Right hindlimb (tissue), 1 donor: ENCODE measurements around the gene KLRD1.
A peak's percentile ranks its signal among the peaks of the same experiment; 100 is the strongest.
"Not testable (repeated sequence)": the region's sequence is repeated elsewhere in the genome, so short reads cannot be mapped to it uniquely, and the experiment has no call there.

Experiments used
- DNase-seq: peaks from one replicate; pipeline ENCODE4 v3.0.0-alpha.2; 2018

The KLRD1 gene

DNA sequence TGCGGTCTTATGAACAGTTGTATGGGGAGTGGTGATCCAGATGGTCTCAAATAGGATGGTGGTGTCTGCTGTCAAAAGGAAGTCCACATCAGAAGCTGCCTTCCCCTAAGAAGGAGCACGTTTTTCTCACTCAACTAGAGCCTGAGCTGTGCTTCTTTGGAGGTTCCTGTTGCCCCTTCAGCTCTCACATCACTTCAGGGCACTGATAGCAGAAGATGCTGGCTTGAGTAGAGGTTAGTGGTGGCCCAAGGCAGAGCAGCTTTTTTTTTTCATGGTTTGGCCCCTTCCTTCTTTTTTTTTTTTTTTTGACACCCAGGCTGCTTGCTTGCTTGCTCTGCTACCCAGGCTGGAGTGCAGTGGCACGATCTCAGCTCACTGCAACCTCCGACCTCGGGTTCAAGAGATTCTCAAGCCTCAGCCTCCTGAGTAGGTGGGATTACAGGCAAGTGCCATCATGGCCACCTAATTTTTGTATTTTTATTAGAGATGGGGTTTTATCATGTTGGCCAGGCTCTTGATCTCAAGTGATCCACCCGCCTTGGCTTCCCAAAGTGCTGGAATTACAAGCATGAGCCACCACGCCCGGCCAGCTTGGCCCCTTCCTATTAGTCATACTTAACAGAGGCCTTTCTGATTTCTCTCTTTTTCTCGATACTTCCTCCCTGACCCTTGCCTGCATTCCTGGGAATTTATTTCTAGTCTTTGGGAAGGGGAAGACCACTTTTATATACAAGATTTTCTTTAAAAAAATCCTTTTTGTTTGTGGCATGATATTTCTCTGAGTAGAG lies 31.6 kb downstream of the KLRD1 start:
- DNase-seq = no peak

DNA sequence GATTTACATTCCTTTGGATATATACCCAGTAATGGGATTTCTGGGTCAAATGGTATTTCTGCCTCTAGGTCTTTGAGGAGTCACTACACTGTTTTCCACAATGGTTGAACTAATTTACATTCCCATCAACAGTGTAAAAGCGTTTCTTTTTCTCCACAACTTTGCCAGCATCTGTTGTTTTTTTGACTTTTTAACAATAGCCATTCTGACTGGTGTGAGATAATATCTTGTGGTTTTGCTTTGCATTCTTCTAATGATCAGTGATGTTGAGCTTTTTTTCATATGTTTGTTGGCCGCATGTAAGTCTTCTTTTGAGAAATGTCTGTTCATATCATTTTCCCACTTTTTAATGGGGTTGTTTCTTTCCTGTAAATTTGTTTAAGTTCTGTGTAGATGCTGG lies 33.3 kb downstream of the KLRD1 start:
- DNase-seq = not testable (repeated sequence)

- DNase-seq = no peak
These were observed 34.3 kb downstream of the KLRD1 start for GRCh38 chr12:10341892-10342509.

DNA sequence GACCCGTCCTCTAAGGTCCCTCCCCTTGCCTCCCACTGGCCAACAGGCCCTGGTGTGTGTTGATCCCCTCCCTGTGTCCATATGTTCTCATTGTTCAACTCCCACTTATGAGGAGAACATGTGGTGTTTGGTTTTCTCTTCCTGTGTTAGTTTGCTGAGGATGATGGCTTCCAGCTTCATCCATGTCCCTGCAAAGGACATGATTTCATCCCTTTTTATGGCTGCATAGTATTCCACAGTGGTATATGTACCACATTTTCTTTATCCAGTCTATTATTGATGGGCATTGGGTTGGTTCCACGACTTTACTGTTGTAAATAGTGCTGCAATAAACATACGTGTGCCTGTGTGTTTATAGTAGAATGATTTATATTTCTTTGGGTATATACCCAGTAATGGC lies 43.8 kb downstream of the KLRD1 start:
- DNase-seq = not testable (repeated sequence)

DNA sequence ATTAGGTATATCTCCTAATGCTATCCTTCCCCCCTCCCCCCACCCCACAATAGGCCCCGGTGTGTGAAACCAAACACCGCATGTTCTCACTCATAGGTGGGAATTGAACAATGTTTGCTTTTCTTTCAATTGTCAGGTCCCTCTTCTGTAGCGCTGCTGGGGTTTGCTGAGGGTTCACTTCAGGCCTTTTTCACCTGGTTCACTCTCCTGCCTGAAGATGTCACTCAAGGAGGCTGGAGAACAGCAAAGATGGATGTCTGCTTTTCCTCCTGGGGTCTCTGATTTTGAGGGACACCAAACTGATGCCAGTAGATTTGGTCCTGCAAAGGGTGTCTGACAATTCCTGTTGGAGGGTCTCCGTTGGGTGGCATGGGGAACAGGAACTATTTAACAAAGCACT lies 46.4 kb downstream of the KLRD1 start:
- DNase-seq = no peak

DNA sequence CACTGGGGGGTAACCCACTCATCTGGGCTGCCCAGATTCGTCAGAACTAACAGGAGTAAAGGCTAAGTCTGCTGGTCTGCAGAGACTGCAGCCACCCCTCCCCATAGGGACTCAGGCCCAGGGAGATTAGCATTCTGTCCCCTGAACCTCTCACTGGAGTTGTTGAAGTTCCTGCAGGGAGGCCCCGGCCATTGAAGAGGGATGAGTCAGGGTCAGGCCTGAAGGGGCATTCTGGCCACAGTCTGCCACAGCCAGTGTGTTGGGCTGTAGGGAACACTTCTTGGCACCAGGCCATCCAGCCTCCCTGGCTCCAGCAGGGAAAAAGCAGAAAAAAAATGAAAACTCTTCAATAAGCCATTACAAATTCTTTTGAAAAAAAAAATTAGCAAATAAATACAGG lies 46.8 kb downstream of the KLRD1 start:
- DNase-seq = no peak

DNA sequence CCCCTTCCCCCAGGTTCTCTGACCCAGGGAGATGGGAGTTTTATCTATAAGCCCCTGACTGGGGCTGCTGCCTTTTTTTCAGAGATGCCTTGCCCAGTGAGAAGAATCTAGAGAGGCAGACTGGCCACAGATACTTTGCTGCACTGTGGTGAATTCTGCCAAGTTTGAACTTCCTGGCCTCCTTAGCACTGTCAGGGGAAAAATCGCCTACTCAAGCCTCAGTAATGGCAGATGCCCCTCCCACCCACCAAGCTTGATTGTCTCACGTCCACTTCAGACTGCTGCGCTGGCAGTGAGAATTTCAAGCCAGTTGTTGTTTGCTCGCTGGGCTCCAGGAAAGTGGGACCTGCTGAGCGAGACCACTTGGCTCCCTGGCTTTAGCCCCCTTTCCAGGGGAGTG lies 50.5 kb downstream of the KLRD1 start:
- DNase-seq = no peak

GRCh38 chr12:10358969-10359368 lies 51.3 kb downstream of the KLRD1 start:
- no peak for DNase-seq

DNA sequence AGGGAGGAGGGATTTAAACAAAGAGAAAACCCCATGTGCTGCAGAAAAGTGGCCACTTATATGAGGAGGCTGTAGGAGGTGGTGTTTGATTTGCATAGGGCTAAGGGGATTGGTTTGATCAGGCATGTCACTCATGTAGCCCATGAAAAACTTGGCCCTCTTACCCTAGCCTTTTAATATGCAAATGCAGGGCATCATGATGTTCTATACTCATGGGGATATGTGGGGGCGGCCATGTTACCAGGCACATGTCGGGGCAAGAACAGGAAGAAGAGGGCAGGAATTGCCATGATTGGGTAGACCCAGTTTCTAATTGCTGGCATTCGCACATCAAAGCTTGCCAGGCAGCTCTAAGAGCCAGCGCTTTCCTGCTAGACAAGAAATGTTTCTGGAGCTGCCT lies 53.4 kb downstream of the KLRD1 start:
- DNase-seq = no peak

GRCh38 chr12:10361622-10362021 lies 54.0 kb downstream of the KLRD1 start:
- no peak for DNase-seq

- DNase-seq = no peak
These were observed 54.7 kb downstream of the KLRD1 start for GRCh38 chr12:10362325-10362724.

DNA sequence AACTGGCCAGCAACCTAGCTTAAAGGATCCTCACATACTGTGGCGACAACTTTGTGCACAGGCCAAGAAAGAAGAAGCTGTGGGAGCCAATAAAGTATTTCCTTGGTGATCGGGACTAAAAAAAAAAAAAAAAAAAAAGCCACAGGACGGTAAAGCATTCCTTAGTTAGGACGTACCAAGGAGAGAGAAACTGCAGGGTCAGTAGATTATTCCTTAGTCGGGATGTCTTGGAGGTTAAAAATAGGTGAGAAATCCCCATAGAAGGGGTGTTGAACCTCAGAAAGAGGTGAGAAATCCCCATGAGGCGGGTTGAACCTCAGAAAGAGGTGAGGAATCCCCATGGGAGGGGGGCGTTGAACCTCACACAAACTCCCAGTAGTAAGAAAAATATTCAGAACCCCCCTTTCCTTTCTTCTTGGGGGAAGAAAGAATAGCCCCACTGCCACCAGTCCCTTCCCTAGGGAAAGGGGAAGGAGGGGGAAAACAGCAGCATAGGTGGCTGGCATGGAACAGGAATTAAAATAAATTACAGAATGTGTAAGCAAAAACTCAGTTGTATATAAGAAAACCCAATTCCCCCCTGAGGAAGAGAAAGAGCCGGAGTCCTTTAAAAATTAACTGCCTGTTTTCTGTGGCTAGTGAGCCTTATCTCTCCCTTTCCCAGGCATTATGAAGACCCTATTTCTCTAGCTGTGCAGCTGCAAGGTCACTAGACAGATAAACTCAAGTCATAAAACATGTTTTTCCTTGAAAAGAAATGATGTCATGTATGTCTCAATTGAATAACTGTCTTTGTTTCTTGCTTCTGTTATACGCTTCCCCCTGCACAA lies 55.4 kb downstream of the KLRD1 start:
- no peak for DNase-seq

DNA sequence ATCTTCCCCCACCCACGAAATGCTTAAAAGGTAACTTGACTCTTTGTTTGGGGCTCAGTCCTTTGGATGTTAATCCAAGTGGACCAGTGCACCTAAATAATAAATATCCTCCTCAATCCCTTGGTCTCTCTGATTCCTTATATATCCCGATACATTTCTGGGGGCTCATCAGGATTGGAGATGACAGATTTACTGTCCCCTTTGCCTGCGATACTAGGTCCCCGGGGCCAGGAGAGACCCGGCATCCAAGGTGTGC lies 55.9 kb downstream of the KLRD1 start:
- DNase-seq = no peak

GRCh38 chr12:10363914-10364814 lies 56.5 kb downstream of the KLRD1 start:
- DNase-seq = peak; percentile 60

GRCh38 chr12:10364815-10365622 lies 57.3 kb downstream of the KLRD1 start:
- peak; percentile 81 for DNase-seq

DNA sequence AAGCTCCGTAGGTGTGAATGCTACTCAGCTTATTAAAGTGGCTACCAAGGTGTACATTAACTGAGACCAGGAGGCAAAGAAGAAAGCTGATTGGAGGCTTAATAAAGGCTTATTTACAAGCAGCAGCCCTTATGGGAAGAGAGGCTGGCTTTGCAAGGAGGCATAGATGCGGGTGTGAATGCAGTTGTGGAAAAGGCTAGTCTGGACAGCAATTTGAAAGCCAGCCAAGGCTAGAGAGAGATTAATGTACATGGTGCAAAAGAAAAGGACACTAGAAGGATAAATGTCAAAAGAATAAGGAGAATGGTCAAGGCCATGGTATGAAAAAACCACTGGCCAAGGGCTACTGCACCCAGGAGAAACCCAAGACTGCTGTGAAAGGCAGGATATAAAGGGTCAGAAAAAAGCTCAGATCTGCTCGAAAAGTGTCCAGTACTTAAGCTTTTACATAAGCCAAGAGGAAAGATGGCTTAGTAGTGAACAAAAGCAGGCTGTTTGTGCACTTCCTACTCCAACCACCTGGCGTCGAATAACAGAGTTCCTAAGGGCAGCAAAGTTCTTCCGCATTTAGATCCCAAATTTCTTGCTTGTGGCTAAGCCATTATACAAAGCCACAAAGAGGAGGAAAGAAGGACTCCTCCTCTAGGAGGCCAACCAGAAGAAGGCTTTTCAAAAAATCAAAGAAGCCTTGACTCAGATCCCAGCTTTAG lies 58.2 kb downstream of the KLRD1 start:
- DNase-seq = no peak

- DNase-seq = no peak
These were observed 59.2 kb downstream of the KLRD1 start for GRCh38 chr12:10366875-10367274.

DNA sequence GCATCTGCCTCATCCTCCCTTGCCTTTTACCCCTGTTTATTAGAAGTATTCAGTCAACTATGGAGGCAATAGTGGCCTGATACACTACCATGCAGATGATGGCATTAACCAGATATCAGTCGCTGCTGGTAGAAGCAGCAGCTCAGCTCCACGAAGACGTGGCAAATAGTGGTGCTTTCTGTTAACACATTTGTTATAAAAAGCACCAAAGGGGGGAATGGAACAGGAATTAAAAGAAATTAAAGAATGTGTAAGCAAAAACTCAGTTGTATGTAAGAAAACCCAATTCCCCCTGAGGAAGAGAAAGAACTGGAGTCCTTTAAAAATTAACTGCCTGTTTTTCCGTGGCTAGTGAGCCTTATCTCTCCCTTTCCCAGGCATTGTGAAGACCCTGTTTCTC lies 60.0 kb downstream of the KLRD1 start:
- DNase-seq = not testable (repeated sequence)

DNA sequence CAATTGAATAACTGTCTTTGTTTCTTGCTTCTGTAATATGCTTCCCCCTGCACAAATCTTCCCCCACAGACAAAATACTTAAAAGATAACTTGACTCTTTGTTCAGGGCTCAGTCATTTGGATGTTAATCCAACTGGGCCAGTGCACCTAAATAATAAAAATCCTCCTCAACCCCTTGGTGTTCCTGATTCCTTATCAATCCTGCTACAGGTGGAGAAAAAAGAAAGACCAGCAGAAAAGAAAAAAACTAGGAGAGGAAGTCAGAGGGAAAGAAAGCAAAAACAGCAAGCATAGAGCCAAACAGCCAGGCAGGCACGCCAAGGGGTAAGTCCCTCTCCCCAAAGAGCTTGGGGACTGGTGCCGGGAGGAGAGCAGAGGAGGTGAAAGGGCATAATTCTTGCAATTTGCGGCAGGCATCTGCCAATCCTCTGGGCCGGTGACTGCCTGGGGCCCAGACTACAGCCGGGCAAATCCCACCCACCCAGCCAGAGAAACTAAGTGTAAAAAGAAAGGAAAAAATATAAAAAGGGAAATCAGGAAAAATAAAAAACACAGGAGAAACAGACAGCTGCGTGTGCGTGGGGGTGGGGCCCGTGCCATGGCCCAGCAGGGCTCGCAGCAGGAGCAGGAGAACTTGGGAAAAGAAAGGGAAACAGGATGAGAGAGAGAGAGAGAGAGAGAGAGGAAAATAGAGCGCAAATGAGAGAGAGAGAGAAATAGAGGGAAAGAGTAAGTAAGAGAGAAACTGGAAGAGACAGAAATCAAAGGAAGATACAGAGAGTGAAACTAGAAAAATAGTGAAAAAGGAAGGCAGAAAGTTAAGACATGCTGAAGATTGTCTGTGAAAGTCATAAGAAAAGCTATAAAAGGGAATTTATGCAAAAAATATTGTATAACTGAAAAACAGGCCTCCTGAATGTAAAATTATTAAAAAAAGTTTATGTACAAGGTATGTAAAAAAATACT lies 60.8 kb downstream of the KLRD1 start:
- DNase-seq = no peak
